Measurements from ENCODE around the gene CWC15. TPM values are rescaled to one million over a fixed set of nuclear protein-coding genes. Genes with fewer than 3 reads are reported as not detected.

The CWC15 gene
- total RNA-seq, 1 donor from 2014 or later: 57.9 TPM

DNA sequence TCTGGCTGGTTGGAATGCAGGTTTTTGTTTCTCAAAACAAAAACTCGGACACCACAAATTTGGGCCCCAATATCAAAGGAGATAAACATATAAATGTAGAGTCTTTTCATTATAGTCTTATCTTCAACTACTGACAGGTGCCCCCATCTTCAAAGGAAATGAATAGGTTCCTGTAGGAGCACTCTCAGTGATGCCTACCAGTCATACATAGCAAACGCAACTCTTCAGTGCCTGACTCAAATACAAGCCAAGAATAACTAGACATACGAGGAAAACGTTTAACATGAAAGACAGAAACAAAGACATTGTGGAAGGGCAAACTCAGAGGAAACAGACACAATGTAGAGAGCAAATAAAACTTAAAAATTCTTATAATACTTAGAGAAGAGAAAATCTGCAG lies 14.0 kb upstream of the CWC15 start:
- no peak overlapping the region for H3K27ac ChIP-seq
- no peak for ATAC-seq
- H3K36me3 ChIP-seq: no peaks in the 10 kb centered on the region
- intact Hi-C loops (cut with DNase I): no loop called here
- TF ChIP-seq, protein P1, sequence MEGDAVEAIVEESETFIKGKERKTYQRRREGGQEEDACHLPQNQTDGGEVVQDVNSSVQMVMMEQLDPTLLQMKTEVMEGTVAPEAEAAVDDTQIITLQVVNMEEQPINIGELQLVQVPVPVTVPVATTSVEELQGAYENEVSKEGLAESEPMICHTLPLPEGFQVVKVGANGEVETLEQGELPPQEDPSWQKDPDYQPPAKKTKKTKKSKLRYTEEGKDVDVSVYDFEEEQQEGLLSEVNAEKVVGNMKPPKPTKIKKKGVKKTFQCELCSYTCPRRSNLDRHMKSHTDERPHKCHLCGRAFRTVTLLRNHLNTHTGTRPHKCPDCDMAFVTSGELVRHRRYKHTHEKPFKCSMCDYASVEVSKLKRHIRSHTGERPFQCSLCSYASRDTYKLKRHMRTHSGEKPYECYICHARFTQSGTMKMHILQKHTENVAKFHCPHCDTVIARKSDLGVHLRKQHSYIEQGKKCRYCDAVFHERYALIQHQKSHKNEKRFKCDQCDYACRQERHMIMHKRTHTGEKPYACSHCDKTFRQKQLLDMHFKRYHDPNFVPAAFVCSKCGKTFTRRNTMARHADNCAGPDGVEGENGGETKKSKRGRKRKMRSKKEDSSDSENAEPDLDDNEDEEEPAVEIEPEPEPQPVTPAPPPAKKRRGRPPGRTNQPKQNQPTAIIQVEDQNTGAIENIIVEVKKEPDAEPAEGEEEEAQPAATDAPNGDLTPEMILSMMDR (IDR thresholded peaks at IDR 0.05): no peak
- DNase-seq: no peak
- H3K9me3 ChIP-seq: no peaks in the 10 kb centered on the region
- no peak overlapping the region for H3K4me3 ChIP-seq
- no peaks in the 10 kb centered on the region for H3K4me1 ChIP-seq
- H3K27me3 ChIP-seq (ENCODE audit: low read depth): no peaks in the 10 kb centered on the region

DNA sequence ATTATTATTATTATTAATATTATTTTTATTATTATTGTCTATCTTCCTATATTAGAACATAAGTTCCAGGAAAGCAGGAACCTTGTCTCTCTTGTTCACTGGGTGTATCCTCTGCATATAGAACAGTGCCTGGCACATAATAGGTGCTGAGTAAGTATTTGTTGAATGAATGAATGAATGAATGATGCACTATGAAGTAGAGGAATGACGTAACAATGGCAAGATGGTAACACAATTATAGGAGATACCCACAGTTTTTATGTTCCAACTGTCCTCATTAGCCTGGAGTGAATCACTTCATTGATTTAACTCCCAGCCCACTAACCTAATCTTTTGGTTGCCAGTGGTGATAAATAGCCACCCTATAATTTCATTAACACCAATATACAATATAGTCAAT lies 2.2 kb upstream of the CWC15 start:
- TF ChIP-seq, protein P1 (IDR thresholded peaks at IDR 0.05): no peak
- intact Hi-C loops (cut with DNase I): no loop called here
- Histone ChIP-seq H3K36me3 (peaks cover 14% of the 10 kb centered on the region), H3K4me3 (no peak overlapping the region), H3K4me1 (peaks cover 21% of the 10 kb centered on the region), H3K27me3 (ENCODE audit: low read depth) (no peaks in the 10 kb centered on the region), H3K27ac (no peak overlapping the region), H3K9me3 (no peaks in the 10 kb centered on the region)
- DNase-seq (no peak), ATAC-seq (no peak)

DNA sequence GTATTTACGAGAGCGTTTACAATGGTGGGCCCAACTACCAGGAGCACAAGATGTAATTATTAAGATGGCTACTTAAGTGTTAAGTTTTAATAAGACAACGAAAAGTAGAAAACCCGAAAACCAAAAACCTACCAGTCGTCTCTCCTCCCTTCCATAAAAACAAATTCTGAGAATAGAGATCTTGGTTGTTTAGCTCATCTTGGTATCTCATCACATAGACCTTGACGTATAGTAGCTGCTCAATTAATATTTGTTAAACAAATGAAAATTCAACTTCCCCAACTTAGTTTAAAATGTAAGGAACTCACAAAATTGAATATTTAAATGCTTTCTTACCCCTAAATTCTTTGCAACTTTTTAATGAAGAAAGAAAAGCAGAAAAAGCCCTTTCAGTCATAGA lies 822 bp upstream of the CWC15 start:
- peaks cover 28% of the 10 kb centered on the region for H3K36me3 ChIP-seq
- no peaks in the 10 kb centered on the region for H3K27me3 ChIP-seq (ENCODE audit: low read depth)
- TF ChIP-seq, protein P1 (IDR thresholded peaks at IDR 0.05): no peak
- H3K4me3 ChIP-seq: peak overlapping the region; percentile 88
- H3K4me1 ChIP-seq: peaks cover 21% of the 10 kb centered on the region
- ATAC-seq (no peak), DNase-seq (no peak)
- no peaks in the 10 kb centered on the region for H3K9me3 ChIP-seq
- peak overlapping the region; percentile 82 for H3K27ac ChIP-seq
- intact Hi-C loops (cut with DNase I): no loop called here

DNA sequence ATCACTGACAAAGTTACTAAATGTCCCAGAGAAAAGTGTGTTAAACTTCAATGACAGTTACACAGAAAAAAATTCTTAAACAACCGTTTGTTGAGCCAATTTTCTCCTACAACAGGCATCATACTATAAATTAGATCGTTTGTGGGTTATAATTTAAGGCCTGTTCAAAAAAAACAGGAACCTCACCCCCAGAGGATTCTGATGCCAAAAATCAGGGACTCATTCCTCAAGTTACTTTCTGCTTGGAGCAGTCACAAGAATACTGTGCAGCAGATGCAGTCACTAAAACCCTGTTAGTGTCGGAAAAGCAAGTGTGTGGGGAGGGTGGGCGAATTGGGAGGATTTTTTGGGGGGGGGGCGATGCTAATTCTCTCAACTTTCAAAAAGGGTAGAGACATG lies 657 bp downstream of the CWC15 start:
- Histone ChIP-seq H3K4me3 (peak overlapping the region; percentile 88), H3K27ac (peak overlapping the region; percentile 82), H3K4me1 (peaks cover 21% of the 10 kb centered on the region), H3K27me3 (ENCODE audit: low read depth) (no peaks in the 10 kb centered on the region), H3K36me3 (peaks cover 43% of the 10 kb centered on the region), H3K9me3 (no peaks in the 10 kb centered on the region)
- TF ChIP-seq, protein P1 (IDR thresholded peaks at IDR 0.05): no peak
- ATAC-seq: no peak
- no peak for DNase-seq
- intact Hi-C loops (cut with DNase I): no loop called here

DNA sequence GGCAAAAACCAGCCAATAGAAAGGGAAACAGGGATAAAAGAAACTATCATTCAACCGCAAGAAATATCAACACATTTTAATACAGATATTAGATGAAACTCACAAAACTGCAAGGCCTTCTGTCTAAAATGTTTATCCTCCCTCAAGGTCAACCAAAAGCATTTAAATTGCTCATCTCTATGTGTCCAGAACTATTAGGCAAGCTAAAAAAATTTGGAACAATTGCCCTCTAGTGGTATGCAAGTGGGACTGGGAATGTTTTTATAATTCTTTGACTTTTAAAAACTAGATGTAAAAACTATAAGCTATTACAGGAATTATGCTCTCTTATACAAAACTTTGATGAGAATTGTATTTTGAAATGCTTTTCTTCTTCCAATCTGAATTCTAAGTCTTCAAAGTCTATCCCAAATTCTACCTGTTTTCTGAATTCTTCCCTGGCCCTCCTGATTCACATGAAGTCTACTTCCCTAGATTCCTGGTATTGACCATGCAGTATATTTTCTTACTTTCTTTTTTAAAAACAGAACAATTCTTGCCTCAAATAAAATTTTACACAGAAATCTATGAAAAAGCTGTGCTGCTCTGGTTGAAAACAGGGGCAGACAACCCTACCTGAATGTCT lies 4.9 kb downstream of the CWC15 start:
- Histone ChIP-seq H3K27ac (no peak overlapping the region), H3K4me3 (no peak overlapping the region), H3K4me1 (peaks cover 16% of the 10 kb centered on the region), H3K36me3 (peaks cover 86% of the 10 kb centered on the region), H3K9me3 (no peaks in the 10 kb centered on the region), H3K27me3 (ENCODE audit: low read depth) (no peaks in the 10 kb centered on the region)
- intact Hi-C loops (cut with DNase I): no loop called here
- no peak for ATAC-seq
- TF ChIP-seq, protein P1 (IDR thresholded peaks at IDR 0.05): peak; percentile 49
- DNase-seq: no peak
